HG02571 (cell line): ENCODE measurements around the gene ITPR1.

ENCODE experiments used
- ATAC-seq: cut with Tn5 transposase; IDR thresholded peaks from one replicate; pipeline ENCODE4 v1.9.1; 2021; ENCODE audit warnings: mild to moderate bottlenecking, moderate library complexity; ENCODE audit not compliant: unreplicated experiment

Gene ITPR1

GRCh38 chr3:4678320-4678719 lies 185.2 kb downstream of the ITPR1 start:
- no peak for ATAC-seq

- no peak for ATAC-seq
These were observed 187.1 kb downstream of the ITPR1 start for GRCh38 chr3:4680227-4680691.

- ATAC-seq, result no peak
These were observed 187.7 kb downstream of the ITPR1 start for GRCh38 chr3:4680871-4681300.

- no peak for ATAC-seq
These were observed 188.2 kb downstream of the ITPR1 start for GRCh38 chr3:4681301-4681700.

DNA sequence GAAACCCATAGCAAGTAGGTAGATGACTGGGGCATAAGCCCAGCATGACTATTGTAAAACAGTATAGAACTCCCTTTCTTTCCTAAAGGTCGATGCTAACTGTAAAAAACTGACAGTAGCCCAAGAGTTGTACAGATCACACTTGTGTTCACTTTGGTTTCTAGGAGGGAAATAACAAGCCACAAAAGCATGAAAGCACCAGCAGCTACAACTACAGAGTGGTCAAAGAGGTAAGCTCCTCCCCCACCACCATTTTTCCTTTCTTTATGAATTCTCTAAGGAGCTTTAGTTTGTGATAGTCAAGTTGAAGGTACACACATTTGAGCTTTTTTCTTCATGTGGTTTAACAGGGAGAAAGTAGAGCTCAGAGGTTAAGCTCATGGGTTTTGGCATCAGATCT lies 191.0 kb downstream of the ITPR1 start:
- no peak for ATAC-seq

- ATAC-seq, result no peak
These were observed 191.8 kb downstream of the ITPR1 start for GRCh38 chr3:4684976-4685375.

GRCh38 chr3:4685673-4686345 lies 192.7 kb downstream of the ITPR1 start:
- ATAC-seq, result no peak

- ATAC-seq, result no peak
These were observed 193.5 kb downstream of the ITPR1 start for GRCh38 chr3:4686619-4687018.

DNA sequence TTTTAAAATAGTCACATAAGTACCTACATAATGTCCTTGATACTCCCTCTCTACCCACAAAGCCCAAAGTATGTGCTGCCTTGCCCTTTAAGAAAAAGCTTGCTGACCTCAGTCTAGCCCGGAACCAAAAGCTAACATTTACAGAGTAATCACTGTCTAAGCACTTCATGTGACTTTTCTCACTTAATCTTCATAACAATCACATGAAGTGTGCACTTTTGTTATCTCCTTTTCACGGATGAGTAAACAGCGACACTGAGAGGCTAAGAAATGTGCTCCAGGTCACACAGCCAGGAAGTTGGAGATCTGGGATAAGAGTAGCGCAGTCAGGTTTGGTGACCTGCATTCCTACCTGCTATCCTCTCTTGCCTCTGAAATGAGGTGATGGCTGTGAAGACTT lies 194.0 kb downstream of the ITPR1 start:
- no peak for ATAC-seq

DNA sequence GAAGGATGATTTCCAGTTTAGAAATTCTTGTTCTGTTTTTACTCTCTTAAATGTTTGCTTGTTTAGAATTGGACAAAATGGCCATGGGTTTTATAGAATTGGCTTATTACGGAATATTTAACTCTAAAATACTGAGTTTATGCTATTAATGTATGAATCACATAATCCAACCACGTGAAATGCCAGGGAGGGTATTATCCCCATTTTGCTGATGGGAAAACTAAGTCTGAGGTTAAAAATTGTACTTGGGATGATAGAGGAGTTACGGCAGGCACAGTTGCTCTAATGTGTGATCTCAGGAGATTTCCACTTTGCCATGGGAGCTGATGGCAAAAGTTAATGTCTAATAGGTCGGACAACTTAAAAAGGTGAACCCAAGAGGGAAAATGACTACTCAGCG lies 194.4 kb downstream of the ITPR1 start:
- ATAC-seq, result no peak

DNA sequence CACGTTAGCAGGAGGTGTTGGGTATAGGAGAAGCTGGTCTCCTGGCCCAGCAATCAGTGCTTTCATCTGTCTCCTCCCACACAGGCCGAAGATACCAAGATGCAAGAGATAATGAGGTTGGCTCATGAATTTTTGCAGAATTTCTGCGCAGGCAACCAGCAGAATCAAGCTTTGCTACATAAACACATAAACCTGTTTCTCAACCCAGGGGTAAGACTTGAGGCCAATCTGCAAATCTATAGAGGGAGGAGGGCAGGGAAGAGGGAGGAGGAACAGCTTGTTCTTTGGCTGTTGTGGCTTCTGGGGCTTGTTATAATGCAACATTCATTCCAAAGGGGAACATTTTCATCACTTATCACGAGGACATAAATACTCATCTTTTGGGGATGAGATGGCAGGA lies 195.3 kb downstream of the ITPR1 start:
- no peak for ATAC-seq

DNA sequence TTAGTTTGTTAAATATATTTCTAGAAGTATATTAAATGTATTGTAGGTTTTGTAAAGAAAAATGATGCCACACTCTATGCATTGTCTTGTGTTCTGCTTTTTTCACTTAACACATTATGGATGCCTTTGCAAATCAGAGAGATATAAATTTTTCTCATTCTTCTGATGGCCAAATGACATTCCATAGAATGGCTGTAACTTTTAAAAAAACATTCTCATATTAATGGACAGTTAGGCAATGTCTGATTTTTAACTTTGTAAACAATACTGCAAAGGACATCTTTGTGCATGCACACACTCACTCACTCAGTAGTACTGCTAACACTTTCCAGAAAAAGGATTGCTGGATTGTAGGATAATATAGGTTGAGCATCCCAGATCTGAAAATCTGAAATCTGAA lies 195.9 kb downstream of the ITPR1 start:
- no peak for ATAC-seq

DNA sequence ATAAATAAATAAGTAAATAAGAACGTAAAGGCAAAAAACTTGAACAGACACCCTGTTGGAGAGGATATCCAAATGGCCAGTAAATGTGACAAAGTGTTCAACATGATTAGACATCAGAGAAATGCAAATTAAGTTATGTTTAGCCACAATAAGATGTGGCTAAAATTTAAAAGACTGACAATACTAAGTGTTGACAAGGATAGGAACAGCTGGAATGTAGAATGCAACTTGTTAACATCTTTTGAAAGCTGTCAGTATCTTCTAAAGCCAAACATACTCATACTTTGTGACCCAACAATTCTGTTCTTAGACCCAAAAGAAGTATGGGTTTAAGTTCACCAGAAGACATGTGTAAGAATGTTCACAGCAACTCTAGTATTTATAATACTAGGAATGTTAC lies 197.1 kb downstream of the ITPR1 start:
- no peak for ATAC-seq

DNA sequence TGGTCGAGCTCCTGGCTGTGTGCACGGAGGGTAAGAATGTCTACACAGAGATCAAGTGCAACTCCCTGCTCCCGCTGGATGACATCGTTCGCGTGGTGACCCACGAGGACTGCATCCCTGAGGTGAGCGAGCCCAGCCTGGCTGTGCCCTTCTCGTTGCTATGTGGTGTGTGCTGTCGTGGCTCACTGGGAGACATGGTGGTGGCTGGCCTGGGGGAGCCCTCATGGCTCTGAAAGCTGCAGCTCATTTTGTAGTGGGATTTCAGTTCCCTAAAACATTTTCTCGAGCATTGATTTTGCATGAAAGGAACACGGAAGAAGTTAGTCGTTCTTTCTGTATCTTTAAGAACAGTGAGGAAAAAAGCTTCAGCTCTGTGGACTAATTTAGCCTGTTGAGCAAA lies 200.5 kb downstream of the ITPR1 start:
- no peak for ATAC-seq

DNA sequence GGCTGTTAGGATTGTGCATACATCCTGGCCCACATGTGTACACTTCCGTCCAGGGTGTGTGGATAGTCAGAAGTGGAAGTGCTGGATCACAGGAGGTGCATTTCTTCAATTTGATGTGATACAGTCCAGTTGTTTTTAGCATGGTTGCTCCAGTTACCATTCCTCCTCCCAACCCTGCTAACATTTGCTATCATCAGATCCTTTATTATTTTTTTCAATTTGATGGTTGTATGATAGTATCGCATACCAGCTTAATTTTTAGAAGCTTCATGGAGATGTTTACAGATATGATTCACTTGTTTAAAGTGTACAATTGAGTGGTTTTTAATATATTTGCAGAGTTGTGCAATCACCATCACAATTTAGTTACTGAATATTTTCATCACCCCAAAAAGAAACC lies 202.7 kb downstream of the ITPR1 start:
- no peak for ATAC-seq

DNA sequence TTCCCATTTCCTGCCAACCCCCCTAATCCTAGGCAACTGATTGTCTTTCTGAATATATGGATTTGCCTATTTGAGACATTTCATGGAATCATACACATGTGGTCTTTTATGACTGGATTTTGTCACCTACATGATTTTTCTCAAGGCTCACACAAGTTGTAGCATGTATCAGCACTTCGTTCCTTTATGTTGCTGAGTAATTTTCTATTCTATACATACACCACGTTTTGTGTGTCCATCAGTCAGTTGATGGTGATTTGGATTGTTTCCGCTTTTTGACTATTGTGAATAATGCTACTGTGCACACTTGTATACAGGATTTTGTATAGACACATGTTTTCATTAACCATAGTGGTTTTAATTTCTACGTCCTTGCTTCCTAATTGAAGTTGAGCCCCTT lies 203.1 kb downstream of the ITPR1 start:
- no peak for ATAC-seq

GRCh38 chr3:4698125-4698821 lies 205.1 kb downstream of the ITPR1 start:
- no peak for ATAC-seq

DNA sequence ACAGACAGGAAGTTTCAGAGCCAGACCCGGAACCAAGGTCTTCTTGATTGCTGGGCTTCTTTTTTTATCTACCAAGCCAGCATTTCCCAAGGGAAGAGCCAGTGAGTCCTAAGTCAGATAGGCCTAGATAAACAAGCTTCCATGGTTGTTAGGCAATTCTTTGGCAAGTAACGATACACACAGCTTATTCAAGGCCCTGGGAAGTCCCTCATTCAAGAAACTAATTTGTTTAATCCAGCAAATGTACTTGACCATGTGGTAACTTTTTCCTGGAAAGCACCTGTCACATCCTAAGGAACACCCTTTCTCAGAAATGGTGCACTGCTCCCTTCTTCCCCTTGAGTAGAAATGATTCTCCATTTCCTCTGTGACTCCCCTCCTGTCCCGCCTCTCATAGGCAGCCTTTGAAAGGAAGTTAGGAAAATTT lies 209.9 kb downstream of the ITPR1 start:
- no peak for ATAC-seq

DNA sequence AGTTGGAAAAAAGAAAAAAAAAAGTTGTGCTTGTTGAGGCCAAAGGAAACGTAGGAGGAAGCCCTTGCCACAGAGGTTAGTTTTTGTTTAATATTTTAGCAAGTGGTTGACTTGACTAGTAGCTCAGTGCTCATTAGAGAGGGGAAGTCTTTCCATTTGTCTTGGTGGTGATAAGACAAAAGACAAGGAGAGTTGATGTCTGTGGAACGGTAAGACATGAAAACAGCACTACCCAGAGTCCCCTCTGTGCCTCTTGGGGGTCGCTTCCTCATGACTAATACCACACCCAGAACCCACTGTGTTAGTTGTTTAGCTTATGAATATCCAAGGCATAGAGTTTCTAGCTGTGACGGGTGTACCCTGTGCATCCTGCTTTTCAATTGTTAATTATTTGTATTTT lies 211.4 kb downstream of the ITPR1 start:
- no peak for ATAC-seq

DNA sequence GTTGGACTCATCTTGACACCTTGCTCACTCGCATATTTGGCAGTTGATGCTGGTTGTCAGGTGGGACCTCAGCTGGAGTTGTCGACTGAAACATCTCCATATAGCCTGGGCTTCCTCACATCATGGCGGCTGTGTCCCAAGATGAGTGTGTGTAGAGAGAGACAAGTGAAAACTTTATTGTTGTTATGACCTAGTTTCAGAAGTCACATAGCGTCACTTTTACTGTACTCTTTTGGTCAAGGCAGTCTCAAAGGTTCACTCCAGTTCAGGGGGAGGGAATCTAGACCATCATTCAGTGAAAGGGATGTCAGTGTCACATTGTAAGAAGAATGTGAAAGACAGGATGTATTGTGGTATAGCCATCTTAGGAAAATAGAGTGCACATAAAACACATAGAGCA lies 214.2 kb downstream of the ITPR1 start:
- no peak for ATAC-seq

GRCh38 chr3:4708230-4708629 lies 215.1 kb downstream of the ITPR1 start:
- ATAC-seq, result no peak

DNA sequence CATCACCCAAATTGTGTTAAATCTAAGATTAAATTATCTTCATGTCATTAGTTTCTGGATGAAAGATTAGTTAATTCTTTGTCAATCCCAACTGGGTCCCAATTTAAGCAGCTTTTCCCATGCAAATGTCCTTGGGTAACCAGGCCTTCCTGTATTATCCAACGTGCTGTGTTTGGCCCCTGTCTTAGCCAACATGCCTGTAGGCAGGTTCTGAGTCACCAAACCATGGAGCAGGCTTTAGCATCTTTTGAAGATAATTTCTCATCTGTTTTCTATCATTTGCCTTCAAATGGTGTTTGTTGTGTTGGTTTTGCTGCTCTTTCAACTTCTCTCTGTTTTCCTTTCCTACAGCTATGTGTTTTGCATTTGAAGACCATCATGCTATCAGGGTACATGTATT lies 216.2 kb downstream of the ITPR1 start:
- no peak for ATAC-seq

DNA sequence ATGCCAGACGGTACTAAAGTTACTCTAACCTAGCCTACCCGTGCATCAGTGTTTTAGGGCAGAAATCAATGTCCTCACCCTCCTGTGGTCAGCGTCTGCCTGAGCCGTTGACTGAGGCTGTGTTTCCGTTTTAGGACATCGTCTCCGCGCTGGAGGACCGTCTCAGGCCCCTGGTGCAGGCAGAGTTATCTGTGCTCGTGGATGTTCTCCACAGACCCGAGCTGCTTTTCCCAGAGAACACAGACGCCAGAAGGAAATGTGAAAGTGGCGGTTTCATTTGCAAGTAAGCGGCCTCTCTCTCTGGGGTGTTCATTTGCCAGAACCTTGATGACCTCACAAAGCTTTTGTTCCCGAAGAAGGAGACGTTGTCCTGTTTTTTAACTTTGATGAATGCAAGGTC lies 217.0 kb downstream of the ITPR1 start:
- ATAC-seq, result no peak
